Breast epithelium (tissue), 4 donors: Measurements from ENCODE around the gene CALR. TPM values are rescaled to one million over a fixed set of nuclear protein-coding genes. Genes with fewer than 3 reads are reported as not detected.

Source experiments
- DNase-seq, 2 donors: peaks; one replicate each; pipeline ENCODE4 v3.0.0-alpha.2; 2019; ENCODE audit warnings: low spot score in 2 of 2
- H3K27ac ChIP-seq, 2 donors: fragments of 200-600 bp; sonication (generic) in 1 of 2; one replicate each; pipeline ENCODE4 v1.5.1; 2016 to 2019; ENCODE audit warnings: mild to moderate bottlenecking in 1 of 2
- H3K27me3 ChIP-seq, 2 donors: fragments of 200-600 bp; sonication (generic) in 1 of 2; one replicate each; pipeline versions ENCODE4 v1.5.1 to v1.6.0; 2017 to 2019; ENCODE audit warnings: control low read depth in 1 of 2, mild to moderate bottlenecking in 1 of 2
- H3K36me3 ChIP-seq: fragments of 200-600 bp; one replicate; pipeline ENCODE4 v1.5.1; 2019
- H3K4me1 ChIP-seq, 2 donors: fragments of 200-600 bp; sonication (generic); one replicate each; pipeline ENCODE4 v1.5.1; 2016 to 2019; ENCODE audit warnings: control low read depth in 1 of 2
- H3K4me3 ChIP-seq, 3 donors: fragments of 200-600 bp; sonication (generic); 1 replicate in 2 of 3; 2 replicates in 1 of 3; pipeline ENCODE4 v1.5.1; 2016 to 2019; ENCODE audit warnings: mild to moderate bottlenecking in 3 of 3, moderate library complexity in 2 of 3
- H3K9me3 ChIP-seq, 2 donors: fragments of 200-600 bp; sonication (generic) in 1 of 2; one replicate each; pipeline ENCODE4 v1.5.1; 2016 to 2019; ENCODE audit warnings: control low read depth in 1 of 2
- CTCF ChIP-seq, 3 donors: fragments of 450-650 bp; IDR thresholded peaks; one replicate each; pipeline ENCODE4 v1.5.1; 2016 to 2017; ENCODE audit warnings: antibody characterized with exemption in 3 of 3, mild to moderate bottlenecking in 3 of 3, moderate library complexity in 3 of 3
- POLR2A ChIP-seq: fragments of 450-650 bp; IDR thresholded peaks from one replicate; pipeline ENCODE4 v1.6.1; 2016; ENCODE audit warnings: antibody characterized with exemption, mild to moderate bottlenecking, moderate library complexity
- POLR2AphosphoS5 ChIP-seq, 3 donors: sonication (generic); formaldehyde crosslinking; IDR thresholded peaks; one replicate each; pipeline ENCODE4 v1.6.1; 2017; ENCODE audit warnings: antibody characterized with exemption in 3 of 3
- intact Hi-C: fragments of 100-400 bp; cut with DNase I; formaldehyde crosslinking; loops from one replicate; pipeline ENCODE4 v1.15.1; 2023; ENCODE audit warnings: low total_unique reads
- total RNA-seq, 3 donors: library from RNA; depleted of rRNA; stranded (reverse); fragments of >200 nt; gene quantifications; one replicate each; pipeline ENCODE4 v1.1.0, GENCODE V29; 2016

CALR gene
- total RNA-seq, 3 donors from 2014 or later = 301 to 410 (median 305) TPM

GRCh38 chr19:12965017-12965811 is 26.8 kb downstream of the CALR start:
- intact Hi-C loops = no loop called here
- H3K9me3 ChIP-seq = no peaks in the 10 kb centered on the region
- H3K36me3 ChIP-seq = no peaks in the 10 kb centered on the region
- no peak for TF ChIP-seq POLR2AphosphoS5 (IDR thresholded peaks at IDR 0.05)
- peak; percentile 83 to 96 (median 96) for TF ChIP-seq CTCF (IDR thresholded peaks at IDR 0.05)
- no peaks in the 10 kb centered on the region for H3K4me1 ChIP-seq
- peak overlapping the region; percentile 34 to 67 (median 49) for H3K4me3 ChIP-seq
- H3K27ac ChIP-seq = peak overlapping the region; percentile 75 to 84
- H3K27me3 ChIP-seq = no peaks in the 10 kb centered on the region
- DNase-seq = peak; percentile 70 to 82

GRCh38 chr19:12965812-12966135 is 27.4 kb downstream of the CALR start:
- H3K36me3 ChIP-seq = no peaks in the 10 kb centered on the region
- intact Hi-C loops = no loop called here
- TF ChIP-seq CTCF (IDR thresholded peaks at IDR 0.05) = no peak
- TF ChIP-seq POLR2AphosphoS5 (IDR thresholded peaks at IDR 0.05) = no peak
- TF ChIP-seq POLR2A = no peak
- DNase-seq = no peak
- no peaks in the 10 kb centered on the region for H3K4me1 ChIP-seq
- H3K27me3 ChIP-seq = no peaks in the 10 kb centered on the region
- H3K9me3 ChIP-seq = no peaks in the 10 kb centered on the region
- peak overlapping the region in 2 of 3 donors; percentile 49 to 67 for H3K4me3 ChIP-seq
- H3K27ac ChIP-seq = peak overlapping the region; percentile 75 to 84

GRCh38 chr19:12967907-12968306 is 29.5 kb downstream of the CALR start:
- no peaks in the 10 kb centered on the region for H3K4me1 ChIP-seq
- H3K27ac ChIP-seq = no peak overlapping the region
- intact Hi-C loops = no loop called here
- DNase-seq = no peak
- no peak overlapping the region for H3K4me3 ChIP-seq
- TF ChIP-seq POLR2A (no peak), POLR2AphosphoS5 (IDR thresholded peaks at IDR 0.05) (no peak), CTCF (IDR thresholded peaks at IDR 0.05) (no peak)
- no peaks in the 10 kb centered on the region for H3K9me3 ChIP-seq
- H3K36me3 ChIP-seq = no peaks in the 10 kb centered on the region
- H3K27me3 ChIP-seq = no peaks in the 10 kb centered on the region

GRCh38 chr19:12969292-12969988 is 31.0 kb downstream of the CALR start, which contains the start of gene DAND5:
Gene DAND5, plus strand, starts transcription at chr19:12969576. Its CDS starts 85 bp downstream, at chr19:12969661.
- H3K27ac ChIP-seq = no peak within 1 kb of the TSS
- H3K4me3 ChIP-seq = no peak within 1 kb of the TSS
- no peaks in the 10 kb centered on the region for H3K36me3 ChIP-seq
- no peaks in the 10 kb centered on the region for H3K27me3 ChIP-seq
- intact Hi-C loops = no loop called here
- no peak for DNase-seq
- H3K4me1 ChIP-seq = no peaks in the 10 kb centered on the region
- TF ChIP-seq CTCF (IDR thresholded peaks at IDR 0.05) (no peak), POLR2A (no peak), POLR2AphosphoS5 (IDR thresholded peaks at IDR 0.05) (no peak)
- no peaks in the 10 kb centered on the region for H3K9me3 ChIP-seq
